Measurements from ENCODE around the gene BCCIP.

Gene BCCIP

GRCh38 chr10:125824736-125825135 lies 1.4 kb downstream of the BCCIP start:
- Histone ChIP-seq H4K20me1 (ENCODE audit: low read depth, low read length) (0 out of 2 replicates have a peak, but pooled peaks cover 4% of the 10 kb centered on the region), H3K9me2 (replicated peaks; ENCODE audit: insufficient read depth, low read length) (no peaks in the 10 kb centered on the region), H3K36me3 (ENCODE audit: low read length) (peaks cover 22% of the 10 kb centered on the region), H3K27me3 (ENCODE audit: low read length) (no peaks in the 10 kb centered on the region), H3K9ac (ENCODE audit: low read length) (peak overlapping the region; percentile 79), H3K79me2 (ENCODE audit: insufficient read depth, low read length) (peaks cover 50% of the 10 kb centered on the region), H3K9me3 (ENCODE audit: insufficient read depth, low read length) (no peaks in the 10 kb centered on the region), H2AFZ (ENCODE audit: low read depth, low read length, severe bottlenecking) (no peak overlapping the region), H3K4me2 (ENCODE audit: low read depth, low read length, poor library complexity, severe bottlenecking) (peak overlapping the region; percentile 79), H3F3A (ENCODE audit: insufficient read depth) (peaks cover 4% of the 10 kb centered on the region; the same call in 1 of the 2 replicates), H3K27ac (ENCODE audit: low read depth, low read length) (no peak overlapping the region), H3K4me3 (ENCODE audit: insufficient read depth, low read length, poor library complexity, severe bottlenecking) (peak overlapping the region; percentile 86)
- TF ChIP-seq CTCF (IDR thresholded peaks at IDR 0.05; ENCODE audit: insufficient read depth, low read length, poor library complexity, severe bottlenecking): no peak
- no peak for TF ChIP-seq EZH2phosphoT487 (conservative IDR thresholded peaks at IDR 0.05; ENCODE audit: low read length)

DNA sequence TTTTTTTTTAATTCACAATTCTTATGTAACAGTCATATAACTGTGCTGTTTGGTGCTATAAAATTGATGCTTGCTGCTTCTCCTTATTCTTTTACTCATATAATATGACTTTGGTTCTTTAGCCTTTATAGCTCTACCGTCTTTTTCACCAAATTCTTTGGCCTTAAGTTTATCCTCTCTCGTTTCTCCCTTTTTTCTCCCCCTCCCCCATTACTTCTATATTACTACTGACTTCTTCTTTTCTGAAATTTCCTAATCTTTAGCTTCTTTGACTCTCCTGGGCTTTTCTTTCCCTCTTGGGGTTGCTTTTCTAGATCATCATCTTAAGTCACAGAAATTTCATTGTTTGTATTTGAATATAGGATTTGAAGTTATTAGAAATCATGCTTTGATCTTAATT lies 3.8 kb downstream of the BCCIP start:
- H4K20me1 ChIP-seq (ENCODE audit: low read depth, low read length): 0 out of 2 replicates have a peak, but pooled peaks cover 4% of the 10 kb centered on the region
- no peak overlapping the region for H3K4me2 ChIP-seq (ENCODE audit: low read depth, low read length, poor library complexity, severe bottlenecking)
- H3K9ac ChIP-seq (ENCODE audit: low read length): no peak overlapping the region
- H3F3A ChIP-seq (ENCODE audit: insufficient read depth): no peaks in the 10 kb centered on the region
- no peak overlapping the region for H2AFZ ChIP-seq (ENCODE audit: low read depth, low read length, severe bottlenecking)
- H3K27ac ChIP-seq (ENCODE audit: low read depth, low read length): no peak overlapping the region
- no peaks in the 10 kb centered on the region for H3K27me3 ChIP-seq (ENCODE audit: low read length)
- H3K9me2 ChIP-seq (replicated peaks; ENCODE audit: insufficient read depth, low read length): no peaks in the 10 kb centered on the region
- no peaks in the 10 kb centered on the region for H3K9me3 ChIP-seq (ENCODE audit: insufficient read depth, low read length)
- peaks cover 42% of the 10 kb centered on the region for H3K36me3 ChIP-seq (ENCODE audit: low read length)
- no peak overlapping the region for H3K4me3 ChIP-seq (ENCODE audit: insufficient read depth, low read length, poor library complexity, severe bottlenecking)
- TF ChIP-seq CTCF (IDR thresholded peaks at IDR 0.05; ENCODE audit: insufficient read depth, low read length, poor library complexity, severe bottlenecking) (no peak), EZH2phosphoT487 (conservative IDR thresholded peaks at IDR 0.05; ENCODE audit: low read length) (no peak)
- peaks cover 54% of the 10 kb centered on the region for H3K79me2 ChIP-seq (ENCODE audit: insufficient read depth, low read length)

- TF ChIP-seq CTCF (IDR thresholded peaks at IDR 0.05; ENCODE audit: insufficient read depth, low read length, poor library complexity, severe bottlenecking) (no peak), EZH2phosphoT487 (conservative IDR thresholded peaks at IDR 0.05; ENCODE audit: low read length) (no peak)
- no peak overlapping the region for H2AFZ ChIP-seq (ENCODE audit: low read depth, low read length, severe bottlenecking)
- H3K79me2 ChIP-seq (ENCODE audit: insufficient read depth, low read length): peaks cover 49% of the 10 kb centered on the region
- no peaks in the 10 kb centered on the region for H3F3A ChIP-seq (ENCODE audit: insufficient read depth)
- no peak overlapping the region for H3K4me2 ChIP-seq (ENCODE audit: low read depth, low read length, poor library complexity, severe bottlenecking)
- H3K4me3 ChIP-seq (ENCODE audit: insufficient read depth, low read length, poor library complexity, severe bottlenecking): no peak overlapping the region
- H3K9ac ChIP-seq (ENCODE audit: low read length): no peak overlapping the region
- H3K27ac ChIP-seq (ENCODE audit: low read depth, low read length): no peak overlapping the region
- peaks cover 52% of the 10 kb centered on the region for H3K36me3 ChIP-seq (ENCODE audit: low read length)
- no peaks in the 10 kb centered on the region for H3K27me3 ChIP-seq (ENCODE audit: low read length)
- 0 out of 2 replicates have a peak, but pooled peaks cover 4% of the 10 kb centered on the region for H4K20me1 ChIP-seq (ENCODE audit: low read depth, low read length)
- no peaks in the 10 kb centered on the region for H3K9me3 ChIP-seq (ENCODE audit: insufficient read depth, low read length)
- no peaks in the 10 kb centered on the region for H3K9me2 ChIP-seq (replicated peaks; ENCODE audit: insufficient read depth, low read length)
Observed at GRCh38 chr10:125828311-125828710, 5.0 kb downstream of the BCCIP start.

Data from SU-DHL-6 (cell line).